ENCODE measurements around the gene POLG2.

The POLG2 gene

DNA sequence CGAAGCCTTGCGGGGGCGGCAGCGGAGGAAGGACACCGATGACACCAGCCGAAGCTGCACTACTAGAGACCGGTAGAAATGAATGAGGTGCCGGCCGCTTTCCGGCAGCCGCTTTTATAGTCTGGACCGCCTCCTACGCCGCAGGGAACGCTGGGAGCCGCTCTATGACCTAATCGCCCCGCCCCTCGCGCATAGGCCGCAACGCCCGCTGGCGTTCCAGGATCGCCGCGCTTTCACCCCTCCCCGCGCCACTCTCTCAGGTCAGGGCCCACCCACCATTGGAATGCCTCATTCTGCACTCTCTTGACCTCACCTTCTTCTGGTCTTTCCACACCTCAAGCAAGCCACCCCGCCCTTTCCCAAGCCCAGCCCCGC, 9.3 kb upstream of the POLG2 start, which contains the start of gene DDX5:
Gene DDX5, minus strand, starts transcription at position 89 of the 375 bp plus-strand sequence. CDS start 170 bp downstream, outside the sequence.
- peak; percentile 96; the same call in 1 of the 2 replicates for TF ChIP-seq SIN3A (IDR thresholded peaks at IDR 0.05; ENCODE audit: borderline replicate concordance, insufficient read depth, low read length)
- TF ChIP-seq, protein P1, sequence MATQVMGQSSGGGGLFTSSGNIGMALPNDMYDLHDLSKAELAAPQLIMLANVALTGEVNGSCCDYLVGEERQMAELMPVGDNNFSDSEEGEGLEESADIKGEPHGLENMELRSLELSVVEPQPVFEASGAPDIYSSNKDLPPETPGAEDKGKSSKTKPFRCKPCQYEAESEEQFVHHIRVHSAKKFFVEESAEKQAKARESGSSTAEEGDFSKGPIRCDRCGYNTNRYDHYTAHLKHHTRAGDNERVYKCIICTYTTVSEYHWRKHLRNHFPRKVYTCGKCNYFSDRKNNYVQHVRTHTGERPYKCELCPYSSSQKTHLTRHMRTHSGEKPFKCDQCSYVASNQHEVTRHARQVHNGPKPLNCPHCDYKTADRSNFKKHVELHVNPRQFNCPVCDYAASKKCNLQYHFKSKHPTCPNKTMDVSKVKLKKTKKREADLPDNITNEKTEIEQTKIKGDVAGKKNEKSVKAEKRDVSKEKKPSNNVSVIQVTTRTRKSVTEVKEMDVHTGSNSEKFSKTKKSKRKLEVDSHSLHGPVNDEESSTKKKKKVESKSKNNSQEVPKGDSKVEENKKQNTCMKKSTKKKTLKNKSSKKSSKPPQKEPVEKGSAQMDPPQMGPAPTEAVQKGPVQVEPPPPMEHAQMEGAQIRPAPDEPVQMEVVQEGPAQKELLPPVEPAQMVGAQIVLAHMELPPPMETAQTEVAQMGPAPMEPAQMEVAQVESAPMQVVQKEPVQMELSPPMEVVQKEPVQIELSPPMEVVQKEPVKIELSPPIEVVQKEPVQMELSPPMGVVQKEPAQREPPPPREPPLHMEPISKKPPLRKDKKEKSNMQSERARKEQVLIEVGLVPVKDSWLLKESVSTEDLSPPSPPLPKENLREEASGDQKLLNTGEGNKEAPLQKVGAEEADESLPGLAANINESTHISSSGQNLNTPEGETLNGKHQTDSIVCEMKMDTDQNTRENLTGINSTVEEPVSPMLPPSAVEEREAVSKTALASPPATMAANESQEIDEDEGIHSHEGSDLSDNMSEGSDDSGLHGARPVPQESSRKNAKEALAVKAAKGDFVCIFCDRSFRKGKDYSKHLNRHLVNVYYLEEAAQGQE (IDR thresholded peaks at IDR 0.05; ENCODE audit: insufficient read depth in 1 of 2, low read depth in 2 of 2, low read length in 2 of 2): peak; percentile 51 to 78; a peak in 2 of 4 replicates
- TF ChIP-seq FOXP2 (optimal IDR thresholded peaks at IDR 0.05; ENCODE audit: borderline replicate concordance, extremely low read depth, extremely low read length, insufficient read depth): no peak
- peak; percentile 97 for TF ChIP-seq TAF1 (IDR thresholded peaks at IDR 0.05; ENCODE audit: borderline replicate concordance, insufficient read depth, low read length)
- TF ChIP-seq POLR2AphosphoS5 (IDR thresholded peaks at IDR 0.05; ENCODE audit: low read depth, low read length): peak; percentile 100

DNA sequence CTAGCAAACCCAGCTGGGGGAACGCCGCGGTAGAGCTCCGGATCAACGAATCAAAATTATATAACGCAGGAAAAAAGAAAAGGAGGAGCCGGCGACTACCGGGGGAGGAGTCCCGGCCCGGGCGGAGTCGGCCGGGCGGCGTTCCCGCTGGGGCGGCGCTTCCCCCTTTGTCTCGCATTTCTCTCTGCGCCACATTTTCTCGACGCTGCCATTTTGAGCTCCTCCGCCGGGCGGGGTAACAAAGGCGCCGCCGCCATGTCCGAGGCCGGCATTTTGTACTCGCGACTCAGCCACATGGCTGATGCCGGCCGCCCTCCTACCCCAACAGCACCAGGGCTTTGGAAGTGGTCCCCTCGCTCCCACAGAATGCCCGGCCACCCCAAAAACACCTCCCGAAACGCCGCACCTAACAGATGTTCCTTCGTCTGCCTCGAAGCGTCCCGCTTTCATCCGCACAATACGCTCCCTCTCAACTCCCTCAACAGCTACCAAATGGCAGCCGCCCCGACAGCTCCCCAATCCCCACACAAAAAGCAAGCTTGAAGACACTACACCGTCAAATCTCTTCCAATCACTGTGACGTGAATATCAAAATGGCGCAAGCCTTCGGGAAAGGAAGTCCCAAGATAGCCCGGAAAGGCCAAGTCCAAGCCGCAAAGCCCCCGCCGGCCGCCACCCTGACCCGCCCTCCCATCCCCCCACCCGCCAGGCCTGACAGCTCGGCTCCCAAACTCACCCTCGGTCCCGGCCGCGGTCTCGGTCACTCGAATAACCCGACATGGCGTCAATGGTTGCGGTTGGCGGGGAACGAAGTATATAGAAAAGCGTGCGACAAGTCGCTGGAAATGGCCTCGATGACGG, 8.7 kb upstream of the POLG2 start:
- peak; percentile 62; the same call in 1 of the 2 replicates for TF ChIP-seq POLR2AphosphoS5 (IDR thresholded peaks at IDR 0.05; ENCODE audit: low read depth, low read length)
- TF ChIP-seq, protein P1 (IDR thresholded peaks at IDR 0.05; ENCODE audit: insufficient read depth in 1 of 2, low read depth in 2 of 2, low read length in 2 of 2): 0 out of 4 replicates have a peak, but pooled peaks have one; percentile 19 to 41
- TF ChIP-seq TAF1 (IDR thresholded peaks at IDR 0.05; ENCODE audit: borderline replicate concordance, insufficient read depth, low read length): peak; percentile 90
- no peak for TF ChIP-seq FOXP2 (optimal IDR thresholded peaks at IDR 0.05; ENCODE audit: borderline replicate concordance, extremely low read depth, extremely low read length, insufficient read depth)

DNA sequence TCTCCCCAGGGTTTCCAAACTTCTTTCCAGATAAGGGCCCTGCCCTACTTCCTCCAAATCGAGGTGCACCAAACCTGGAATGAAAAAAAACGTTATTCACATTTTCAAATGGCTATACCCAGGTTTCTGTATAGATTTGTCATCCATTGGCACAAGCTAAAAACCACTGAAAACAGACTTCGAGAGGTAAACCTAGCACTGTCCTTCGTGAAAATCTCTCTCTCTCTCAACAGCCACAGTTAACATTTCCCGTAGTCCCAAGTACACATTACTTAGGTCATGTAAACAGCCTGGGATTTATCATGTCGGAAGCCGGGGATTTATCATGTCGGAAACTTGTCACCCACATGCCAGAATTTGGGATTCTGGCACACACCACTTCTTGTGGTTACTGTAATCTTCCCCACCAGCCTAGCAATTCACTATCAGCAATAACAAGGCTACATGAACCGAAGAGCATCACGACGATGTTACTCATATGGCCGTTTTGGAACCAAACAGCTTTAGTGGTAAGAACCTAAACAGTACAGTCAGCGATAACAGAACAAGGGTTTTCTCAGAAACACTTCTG, 8.0 kb upstream of the POLG2 start:
- TF ChIP-seq TAF1 (IDR thresholded peaks at IDR 0.05; ENCODE audit: borderline replicate concordance, insufficient read depth, low read length): no peak
- TF ChIP-seq FOXP2 (optimal IDR thresholded peaks at IDR 0.05; ENCODE audit: borderline replicate concordance, extremely low read depth, extremely low read length, insufficient read depth): no peak
- TF ChIP-seq SIN3A (IDR thresholded peaks at IDR 0.05; ENCODE audit: borderline replicate concordance, insufficient read depth, low read length): 0 out of 2 replicates have a peak, but pooled peaks have one; percentile 28
- TF ChIP-seq, protein P1 (IDR thresholded peaks at IDR 0.05; ENCODE audit: insufficient read depth in 1 of 2, low read depth in 2 of 2, low read length in 2 of 2): no peak
- no peak for TF ChIP-seq POLR2AphosphoS5 (IDR thresholded peaks at IDR 0.05; ENCODE audit: low read depth, low read length)

DNA sequence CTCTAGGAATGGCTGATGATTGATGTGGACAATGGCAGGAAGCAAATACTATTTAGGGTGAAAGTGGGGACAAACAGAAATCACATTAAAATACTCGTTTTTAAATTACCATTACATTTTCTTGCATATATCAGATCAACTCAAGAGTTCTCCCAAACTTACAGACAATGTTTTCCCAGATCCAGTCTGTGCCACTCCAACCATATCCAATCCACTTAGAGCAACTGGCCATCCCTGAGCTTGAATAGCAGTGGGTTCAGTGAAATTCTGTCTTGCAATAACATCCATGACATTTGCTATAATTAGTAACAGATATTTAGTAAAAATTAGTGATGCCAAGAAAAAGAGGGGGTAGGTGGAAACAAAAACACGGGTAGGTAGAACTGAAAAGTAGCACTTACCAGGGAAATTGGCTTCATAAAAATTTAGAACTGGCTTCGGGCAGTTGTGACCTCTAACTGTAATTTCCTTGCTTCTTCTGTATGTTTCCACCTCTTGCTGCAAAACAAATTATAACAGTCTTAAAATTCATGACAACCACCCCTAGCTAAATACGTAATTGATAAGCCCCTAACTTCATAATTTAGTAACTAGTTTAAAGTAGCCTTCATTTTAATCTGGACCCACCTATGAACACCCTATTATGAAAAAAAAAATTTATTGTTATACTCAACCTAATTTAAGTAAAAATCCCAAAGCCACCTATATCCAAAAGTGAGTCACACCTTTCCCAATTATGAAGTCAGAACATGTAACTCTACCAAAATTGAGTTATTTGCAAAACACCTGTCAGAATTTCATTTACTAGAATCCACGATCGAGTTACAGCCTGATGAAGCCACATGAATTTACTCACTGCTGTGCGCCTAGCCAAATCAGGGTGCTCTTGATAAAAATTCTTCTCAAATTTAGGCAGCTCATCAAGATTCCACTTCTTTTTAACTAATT, 7.2 kb upstream of the POLG2 start:
- TF ChIP-seq FOXP2 (optimal IDR thresholded peaks at IDR 0.05; ENCODE audit: borderline replicate concordance, extremely low read depth, extremely low read length, insufficient read depth) (no peak), TAF1 (IDR thresholded peaks at IDR 0.05; ENCODE audit: borderline replicate concordance, insufficient read depth, low read length) (no peak), POLR2AphosphoS5 (IDR thresholded peaks at IDR 0.05; ENCODE audit: low read depth, low read length) (no peak; the same call in 1 of the 2 replicates), SIN3A (IDR thresholded peaks at IDR 0.05; ENCODE audit: borderline replicate concordance, insufficient read depth, low read length) (no peak)
- TF ChIP-seq, protein P1 (IDR thresholded peaks at IDR 0.05; ENCODE audit: insufficient read depth in 1 of 2, low read depth in 2 of 2, low read length in 2 of 2): no peak

All from PFSK-1 (cell line).